Keratinocyte (primary cell): Measurements from ENCODE around the gene SYT9. TPM values are rescaled to one million over a fixed set of nuclear protein-coding genes. Genes with fewer than 3 reads are reported as not detected.

Experiments
- DNase-seq: peaks from one replicate; pipeline ENCODE4 v3.0.0-alpha.2; 2011; ENCODE audit warnings: low read depth, missing footprints, low spot score
- FAIRE-seq: peaks from 2 replicates; lab custom pipeline; 2011; peaks lifted over from hg19 to GRCh38; lab: Jason Lieb, UNC
- H2AFZ ChIP-seq: 2 replicates; pipeline ENCODE4 v1.6.0; 2012; ENCODE audit warnings: low read length, control low read depth, inconsistent platforms; ENCODE audit not compliant: control insufficient read depth
- H3K27ac ChIP-seq: 2 replicates; pipeline ENCODE4 v1.5.1; 2011; ENCODE audit warnings: low read length; ENCODE audit not compliant: control insufficient read depth, insufficient read depth
- H3K27me3 ChIP-seq: 3 replicates; pipeline ENCODE4 v1.6.0; 2011; ENCODE audit warnings: low read length; ENCODE audit not compliant: control insufficient read depth, insufficient read depth; ENCODE audit errors: extremely low read depth
- H3K36me3 ChIP-seq, 2 experiments: 2 replicates in 1 of 2; 3 replicates in 1 of 2; pipeline ENCODE4 v1.5.1; 2011; ENCODE audit warnings: low read length in 2 of 2, mild to moderate bottlenecking in 1 of 2; ENCODE audit not compliant: control insufficient read depth in 2 of 2, insufficient read depth in 2 of 2; ENCODE audit errors: extremely low read depth in 1 of 2
- H3K4me1 ChIP-seq: 3 replicates; pipeline ENCODE4 v1.5.1; 2011; ENCODE audit warnings: low read length; ENCODE audit not compliant: control insufficient read depth, insufficient read depth; ENCODE audit errors: extremely low read depth
- H3K4me2 ChIP-seq: 3 replicates; pipeline ENCODE4 v1.6.0; 2011; ENCODE audit warnings: low read depth, low read length; ENCODE audit not compliant: control insufficient read depth, insufficient read depth; ENCODE audit errors: extremely low read depth
- H3K4me3 ChIP-seq, 3 experiments: fragments of 200-600 bp in 1 of 3; sonication (generic) in 1 of 3; 2 replicates in 2 of 3; 3 replicates in 1 of 3; pipeline ENCODE4 v1.5.1; 2011 to 2016; ENCODE audit warnings: low read length in 3 of 3, mild to moderate bottlenecking in 3 of 3, control low read depth in 2 of 3, inconsistent platforms in 1 of 3, low read depth in 1 of 3, mixed read lengths in 1 of 3, mixed run types in 1 of 3, moderate library complexity in 1 of 3; ENCODE audit not compliant: control insufficient read depth in 2 of 3, insufficient read depth in 2 of 3; ENCODE audit errors: extremely low read depth in 1 of 3
- H3K79me2 ChIP-seq: 2 replicates; pipeline ENCODE4 v1.6.0; 2012; ENCODE audit warnings: low read length; ENCODE audit not compliant: control insufficient read depth, insufficient read depth
- H3K9ac ChIP-seq: 3 replicates; pipeline ENCODE4 v1.6.0; 2011; ENCODE audit warnings: low read length; ENCODE audit not compliant: control insufficient read depth, insufficient read depth; ENCODE audit errors: extremely low read depth
- H3K9me1 ChIP-seq: 3 replicates; pipeline ENCODE4 v1.6.0; 2011; ENCODE audit warnings: low read length; ENCODE audit not compliant: control insufficient read depth, insufficient read depth; ENCODE audit errors: extremely low read depth
- H3K9me3 ChIP-seq: 2 replicates; pipeline ENCODE4 v1.5.1; 2012; ENCODE audit warnings: low read depth, low read length; ENCODE audit not compliant: control insufficient read depth
- H4K20me1 ChIP-seq: 3 replicates; pipeline ENCODE4 v1.6.0; 2011; ENCODE audit warnings: low read length; ENCODE audit not compliant: control insufficient read depth, insufficient read depth; ENCODE audit errors: extremely low read depth
- CTCF ChIP-seq, 3 experiments: IDR thresholded peaks in 1 of 3; conservative IDR thresholded peaks in 1 of 3; optimal IDR thresholded peaks in 1 of 3; 2 replicates in 2 of 3; 3 replicates in 1 of 3; pipeline versions ENCODE3 to v1.5.1; 2011; ENCODE audit warnings: low read length in 3 of 3, mild to moderate bottlenecking in 3 of 3, moderate library complexity in 2 of 3, control low read depth in 1 of 3, inconsistent platforms in 1 of 3; ENCODE audit not compliant: insufficient read depth in 2 of 3; ENCODE audit errors: extremely low read depth in 1 of 3
- EZH2 ChIP-seq: IDR thresholded peaks from one replicate; pipeline ENCODE4 v1.6.1; 2012; ENCODE audit warnings: inconsistent platforms, mild to moderate bottlenecking, low read length, moderate library complexity
- dilution Hi-C: fragments of 300-500 bp; cut with MboI; formaldehyde crosslinking; loops from one replicate; pipeline ENCODE4 v1.7.0; 2020; ENCODE audit warnings: low sequenced_read_pairs; ENCODE audit not compliant: extremely low pct_ligation_motif_present
- polyA plus RNA-seq, 5 experiments: library from polyadenylated mRNA; depleted of rRNA in 3 of 5; stranded (reverse) in 3 of 5; stranded (forward) in 1 of 5; unstranded in 1 of 5; fragments of >200 nt; gene quantifications; 1 replicate in 1 of 5; 2 replicates in 3 of 5; 3 replicates in 1 of 5; pipeline versions ENCODE4 v1.2.1 to v1.2.3, GENCODE V29; 2011 to 2012; ENCODE audit warnings: missing spikeins in 2 of 5, low read depth in 1 of 5, low replicate concordance in 1 of 5

Gene SYT9
- polyA plus RNA-seq, 1 donor (not counting 4 experiments of a cell fraction or from before 2014, with no cell fraction given), result not detected

GRCh38 chr11:7245341-7245740 lies 6.4 kb upstream of the SYT9 start:
- Histone ChIP-seq H2AFZ (no peak overlapping the region), H3K9ac (no peak overlapping the region), H3K36me3 (no peaks in the 10 kb centered on the region), H3K4me2 (no peak overlapping the region), H3K79me2 (no peaks in the 10 kb centered on the region), H3K27me3 (no peaks in the 10 kb centered on the region), H3K9me3 (no peaks in the 10 kb centered on the region), H3K9me1 (no peaks in the 10 kb centered on the region), H4K20me1 (no peaks in the 10 kb centered on the region), H3K4me3 (no peak overlapping the region), H3K27ac (no peak overlapping the region), H3K4me1 (peaks cover 4% of the 10 kb centered on the region)
- TF ChIP-seq CTCF (optimal IDR thresholded peaks at IDR 0.05 in 1 of 3, IDR thresholded peaks at IDR 0.05 in 1 of 3, conservative IDR thresholded peaks at IDR 0.05 in 1 of 3; ENCODE audit: extremely low read depth in 1 of 3, insufficient read depth in 2 of 3, low read length in 3 of 3) (no peak), EZH2 (no peak)
- dilution Hi-C loops, result no loop called here
- DNase-seq (no peak), FAIRE-seq (no peak)

- peaks cover 4% of the 10 kb centered on the region for H3K4me1 ChIP-seq
- H3K27me3 ChIP-seq, result peaks cover 3% of the 10 kb centered on the region
- DNase-seq, result no peak
- H3K9me1 ChIP-seq, result no peaks in the 10 kb centered on the region
- H3K36me3 ChIP-seq, result no peaks in the 10 kb centered on the region
- H3K79me2 ChIP-seq, result no peaks in the 10 kb centered on the region
- H3K4me2 ChIP-seq, result peak overlapping the region; percentile 29
- H4K20me1 ChIP-seq, result no peaks in the 10 kb centered on the region
- no peak for FAIRE-seq
- H3K4me3 ChIP-seq, result no peak overlapping the region
- no peak overlapping the region for H3K9ac ChIP-seq
- TF ChIP-seq CTCF (optimal IDR thresholded peaks at IDR 0.05 in 1 of 3, IDR thresholded peaks at IDR 0.05 in 1 of 3, conservative IDR thresholded peaks at IDR 0.05 in 1 of 3; ENCODE audit: extremely low read depth in 1 of 3, insufficient read depth in 2 of 3, low read length in 3 of 3) (no peak), EZH2 (no peak)
- H3K9me3 ChIP-seq, result no peaks in the 10 kb centered on the region
- dilution Hi-C loops, result no loop called here
- no peak overlapping the region for H3K27ac ChIP-seq
- H2AFZ ChIP-seq, result peak overlapping the region; percentile 80
These were observed 5.5 kb upstream of the SYT9 start for GRCh38 chr11:7246179-7246578.
